ENCODE measurements around the gene SYNPO. TPM values are rescaled to one million over a fixed set of nuclear protein-coding genes. Genes with fewer than 3 reads are reported as not detected.

SYNPO gene
- total RNA-seq, 1 donor from 2014 or later: 0.41 TPM

GRCh38 chr5:150675069-150675468 lies 34.6 kb downstream of the SYNPO start:
- Histone ChIP-seq H3K27ac (no peak overlapping the region), H3K9me3 (ENCODE audit: low read depth) (no peaks in the 10 kb centered on the region), H3K4me2 (no peak overlapping the region), H2AFZ (replicated peaks) (no peak overlapping the region), H3K9ac (no peak overlapping the region), H3K79me2 (ENCODE audit: low read depth) (no peaks in the 10 kb centered on the region), H3K4me3 (no peak overlapping the region), H3K27me3 (peaks cover 32% of the 10 kb centered on the region), H3K4me1 (peaks cover 4% of the 10 kb centered on the region), H3F3A (ENCODE audit: low read depth) (peaks cover 14% of the 10 kb centered on the region), H3K36me3 (no peaks in the 10 kb centered on the region), H4K20me1 (ENCODE audit: low read depth) (no peaks in the 10 kb centered on the region)
- H3K27me3 Mint-ChIP-seq (ENCODE audit: insufficient read depth, low read depth): peaks cover 21% of the 10 kb centered on the region
- no peak for DNase-seq (ENCODE audit: low spot score)
- H3K9me3 Mint-ChIP-seq: no peaks in the 10 kb centered on the region
- no peaks in the 10 kb centered on the region for H3K36me3 Mint-ChIP-seq
- H3K27ac Mint-ChIP-seq: no peak overlapping the region
- H3K4me1 Mint-ChIP-seq: peaks cover 13% of the 10 kb centered on the region
- TF ChIP-seq EZH2 (IDR thresholded peaks at IDR 0.05) (no peak), EZH2phosphoT487 (IDR thresholded peaks at IDR 0.05) (no peak), CTCF (IDR thresholded peaks at IDR 0.05) (no peak)
- no peak overlapping the region for H3K4me3 Mint-ChIP-seq

- H3K4me3 Mint-ChIP-seq: no peak overlapping the region
- peaks cover 8% of the 10 kb centered on the region for H3K27me3 Mint-ChIP-seq (ENCODE audit: insufficient read depth, low read depth)
- Histone ChIP-seq H4K20me1 (ENCODE audit: low read depth) (no peaks in the 10 kb centered on the region), H3K27me3 (peaks cover 17% of the 10 kb centered on the region), H3K27ac (no peak overlapping the region), H3K9me3 (ENCODE audit: low read depth) (no peaks in the 10 kb centered on the region), H3K36me3 (no peaks in the 10 kb centered on the region), H3F3A (ENCODE audit: low read depth) (no peaks in the 10 kb centered on the region), H3K79me2 (ENCODE audit: low read depth) (no peaks in the 10 kb centered on the region), H3K4me2 (no peak overlapping the region), H3K9ac (no peak overlapping the region), H2AFZ (replicated peaks) (no peak overlapping the region), H3K4me1 (no peaks in the 10 kb centered on the region), H3K4me3 (no peak overlapping the region)
- no peak for DNase-seq (ENCODE audit: low spot score)
- H3K27ac Mint-ChIP-seq: no peak overlapping the region
- H3K4me1 Mint-ChIP-seq: peaks cover 8% of the 10 kb centered on the region
- no peaks in the 10 kb centered on the region for H3K9me3 Mint-ChIP-seq
- H3K36me3 Mint-ChIP-seq: no peaks in the 10 kb centered on the region
- TF ChIP-seq CTCF (IDR thresholded peaks at IDR 0.05) (no peak), EZH2phosphoT487 (IDR thresholded peaks at IDR 0.05) (no peak), EZH2 (IDR thresholded peaks at IDR 0.05) (no peak)
These were observed 36.1 kb downstream of the SYNPO start for GRCh38 chr5:150676578-150676977.

- H3K27ac ChIP-seq: no peak overlapping the region
- H3K4me1 ChIP-seq: no peaks in the 10 kb centered on the region
- H3K27ac Mint-ChIP-seq: no peak overlapping the region
- H3K4me1 Mint-ChIP-seq: no peaks in the 10 kb centered on the region
- no peak overlapping the region for H3K4me2 ChIP-seq
- H4K20me1 ChIP-seq (ENCODE audit: low read depth): no peaks in the 10 kb centered on the region
- no peak overlapping the region for H3K4me3 ChIP-seq
- peaks cover 25% of the 10 kb centered on the region for H3K36me3 Mint-ChIP-seq
- no peak overlapping the region for H3K9ac ChIP-seq
- no peaks in the 10 kb centered on the region for H3K36me3 ChIP-seq
- H2AFZ ChIP-seq (replicated peaks): no peak overlapping the region
- no peaks in the 10 kb centered on the region for H3K79me2 ChIP-seq (ENCODE audit: low read depth)
- H3K9me3 Mint-ChIP-seq: no peaks in the 10 kb centered on the region
- H3K27me3 ChIP-seq: no peaks in the 10 kb centered on the region
- DNase-seq (ENCODE audit: low spot score): no peak
- no peak overlapping the region for H3K4me3 Mint-ChIP-seq
- H3K9me3 ChIP-seq (ENCODE audit: low read depth): no peaks in the 10 kb centered on the region
- TF ChIP-seq EZH2 (IDR thresholded peaks at IDR 0.05): no peak
- no peak for TF ChIP-seq CTCF (IDR thresholded peaks at IDR 0.05)
- no peak for TF ChIP-seq EZH2phosphoT487 (IDR thresholded peaks at IDR 0.05)
- peaks cover 2% of the 10 kb centered on the region for H3K27me3 Mint-ChIP-seq (ENCODE audit: insufficient read depth, low read depth)
- H3F3A ChIP-seq (ENCODE audit: low read depth): peaks cover 13% of the 10 kb centered on the region
These were observed 48.7 kb downstream of the SYNPO start for GRCh38 chr5:150689120-150689519.

Measured in neural progenitor cell (in vitro differentiated cells).